ENCODE data around the gene XNDC1N. TPM values are rescaled to one million over a fixed set of nuclear protein-coding genes. Genes with fewer than 3 reads are reported as not detected.

The XNDC1N gene
- total RNA-seq, 1 experiment from 2014 or later = 32.1 TPM

DNA sequence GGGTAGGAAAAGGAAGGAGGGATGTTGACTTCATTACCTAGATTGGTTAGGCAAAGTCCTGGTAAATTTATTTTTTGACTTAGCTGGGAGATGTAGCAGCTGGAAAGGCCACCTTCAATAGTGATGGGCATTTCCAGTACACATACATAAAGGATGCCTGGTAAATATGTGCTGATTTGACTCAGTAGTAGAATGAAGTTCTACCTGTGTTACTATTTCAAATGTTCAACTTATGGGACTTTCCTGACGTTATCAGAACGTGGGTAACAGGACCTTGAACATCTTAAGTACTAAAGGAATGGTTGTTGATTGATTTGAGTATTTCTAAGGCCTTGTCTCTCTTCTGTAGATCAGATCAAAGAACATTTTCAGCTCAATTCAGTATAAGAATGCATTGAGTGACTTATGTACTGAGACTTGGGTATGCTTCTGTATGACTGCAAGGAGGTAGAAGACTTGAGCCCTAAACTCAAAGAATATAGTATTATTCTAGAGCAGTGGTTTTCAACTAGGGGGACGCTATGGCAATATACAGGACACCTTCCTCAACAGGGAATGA lies 27.6 kb upstream of the XNDC1N start:
- TF ChIP-seq, protein P1, sequence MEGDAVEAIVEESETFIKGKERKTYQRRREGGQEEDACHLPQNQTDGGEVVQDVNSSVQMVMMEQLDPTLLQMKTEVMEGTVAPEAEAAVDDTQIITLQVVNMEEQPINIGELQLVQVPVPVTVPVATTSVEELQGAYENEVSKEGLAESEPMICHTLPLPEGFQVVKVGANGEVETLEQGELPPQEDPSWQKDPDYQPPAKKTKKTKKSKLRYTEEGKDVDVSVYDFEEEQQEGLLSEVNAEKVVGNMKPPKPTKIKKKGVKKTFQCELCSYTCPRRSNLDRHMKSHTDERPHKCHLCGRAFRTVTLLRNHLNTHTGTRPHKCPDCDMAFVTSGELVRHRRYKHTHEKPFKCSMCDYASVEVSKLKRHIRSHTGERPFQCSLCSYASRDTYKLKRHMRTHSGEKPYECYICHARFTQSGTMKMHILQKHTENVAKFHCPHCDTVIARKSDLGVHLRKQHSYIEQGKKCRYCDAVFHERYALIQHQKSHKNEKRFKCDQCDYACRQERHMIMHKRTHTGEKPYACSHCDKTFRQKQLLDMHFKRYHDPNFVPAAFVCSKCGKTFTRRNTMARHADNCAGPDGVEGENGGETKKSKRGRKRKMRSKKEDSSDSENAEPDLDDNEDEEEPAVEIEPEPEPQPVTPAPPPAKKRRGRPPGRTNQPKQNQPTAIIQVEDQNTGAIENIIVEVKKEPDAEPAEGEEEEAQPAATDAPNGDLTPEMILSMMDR (IDR thresholded peaks at IDR 0.05; ENCODE audit: insufficient read depth in 1 of 2, low read depth in 1 of 2, low read length in 1 of 2, severe bottlenecking in 1 of 2, unreplicated experiment in 1 of 2) = no peak
- Mint-ChIP-seq H3K4me3 (ENCODE audit: unreplicated experiment) (no peak overlapping the region), H3K27me3 (ENCODE audit: insufficient read depth, unreplicated experiment) (no peaks in the 10 kb centered on the region), H3K36me3 (ENCODE audit: insufficient read depth, unreplicated experiment) (peaks cover 19% of the 10 kb centered on the region), H3K27ac (ENCODE audit: unreplicated experiment) (no peak overlapping the region), H3K4me1 (ENCODE audit: low read depth, unreplicated experiment) (peaks cover 16% of the 10 kb centered on the region), H3K9me3 (ENCODE audit: unreplicated experiment) (no peaks in the 10 kb centered on the region)
- intact Hi-C loops (cut with micrococcal nuclease; ENCODE audit: unreplicated experiment) = no loop called here
- no TSS peak for BruUV-seq (replicated peaks)
- Histone ChIP-seq H3K36me3 (ENCODE audit: control insufficient read depth, insufficient read depth, low read length) (no peaks in the 10 kb centered on the region; the same call in 1 of the 2 replicates), H3K27me3 (replicated peaks; ENCODE audit: control insufficient read depth, insufficient read depth, low read length) (no peaks in the 10 kb centered on the region), H3K4me1 (no peaks in the 10 kb centered on the region), H3K4me3 (ENCODE audit: low read depth, low read length) (no peak overlapping the region), H3K9me3 (no peaks in the 10 kb centered on the region)
- no peak for DNase-seq
- ChIA-PET POLR2A (no interaction called here), CTCF (no interaction called here)

DNA sequence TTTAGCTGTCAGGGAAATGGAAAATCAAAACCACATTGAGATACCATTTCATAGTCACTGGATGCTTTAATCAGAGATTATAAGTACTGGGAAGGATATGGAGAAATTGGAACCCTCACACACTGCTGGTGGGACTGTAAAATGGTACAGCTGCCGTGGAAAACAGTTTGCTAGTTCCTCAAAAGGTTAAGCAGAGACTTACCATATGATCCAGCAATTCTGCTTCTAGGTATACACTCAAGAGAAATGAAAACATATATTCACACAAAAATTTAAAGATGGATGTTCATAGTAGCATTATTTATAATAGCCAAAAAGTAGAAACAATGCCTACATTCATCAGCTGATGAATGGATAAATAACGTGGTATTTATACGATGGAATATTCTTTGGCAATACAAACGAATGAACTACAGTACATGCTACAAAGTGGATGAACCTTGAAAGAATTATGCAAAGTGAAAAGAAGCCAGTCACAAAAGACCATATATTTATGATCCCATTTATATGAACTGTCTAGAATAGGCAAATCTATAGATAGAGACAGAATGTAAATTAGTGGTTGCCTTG lies 23.4 kb upstream of the XNDC1N start:
- Histone ChIP-seq H3K4me1 (peaks cover 35% of the 10 kb centered on the region), H3K9me3 (no peaks in the 10 kb centered on the region), H3K27me3 (replicated peaks; ENCODE audit: control insufficient read depth, insufficient read depth, low read length) (no peaks in the 10 kb centered on the region), H3K4me3 (ENCODE audit: low read depth, low read length) (no peak overlapping the region), H3K36me3 (ENCODE audit: control insufficient read depth, insufficient read depth, low read length) (no peaks in the 10 kb centered on the region)
- intact Hi-C loops (cut with micrococcal nuclease; ENCODE audit: unreplicated experiment) = no loop called here
- H3K4me1 Mint-ChIP-seq (ENCODE audit: low read depth, unreplicated experiment) = peaks cover 13% of the 10 kb centered on the region
- H3K27ac Mint-ChIP-seq (ENCODE audit: unreplicated experiment) = no peak overlapping the region
- CTCF ChIA-PET = no interaction called here
- H3K27me3 Mint-ChIP-seq (ENCODE audit: insufficient read depth, unreplicated experiment) = no peaks in the 10 kb centered on the region
- H3K9me3 Mint-ChIP-seq (ENCODE audit: unreplicated experiment) = no peaks in the 10 kb centered on the region
- H3K4me3 Mint-ChIP-seq (ENCODE audit: unreplicated experiment) = no peak overlapping the region
- no TSS peak for BruUV-seq (replicated peaks)
- H3K36me3 Mint-ChIP-seq (ENCODE audit: insufficient read depth, unreplicated experiment) = peaks cover 28% of the 10 kb centered on the region
- no peak for DNase-seq
- POLR2A ChIA-PET = no interaction called here
- TF ChIP-seq, protein P1 (IDR thresholded peaks at IDR 0.05; ENCODE audit: insufficient read depth in 1 of 2, low read depth in 1 of 2, low read length in 1 of 2, severe bottlenecking in 1 of 2, unreplicated experiment in 1 of 2) = no peak

- H3K9me3 ChIP-seq = no peaks in the 10 kb centered on the region
- H3K4me1 Mint-ChIP-seq (ENCODE audit: low read depth, unreplicated experiment) = peaks cover 29% of the 10 kb centered on the region
- H3K9me3 Mint-ChIP-seq (ENCODE audit: unreplicated experiment) = no peaks in the 10 kb centered on the region
- BruUV-seq (replicated peaks) = no TSS peak
- no peaks in the 10 kb centered on the region for H3K36me3 ChIP-seq (ENCODE audit: control insufficient read depth, insufficient read depth, low read length)
- ChIA-PET CTCF (interaction anchor here (0.6 to 1.7 kb wide), 11 partner anchors 9 to 735 kb away, joined by 3 to 15 read pairs (median 4); partner anchors contain the start of genes RNF121 and XNDC1N), POLR2A (interaction anchor here (0.6 to 1.7 kb wide), 8 partner anchors 17 to 198 kb away, joined by 3 to 41 read pairs (median 3); partner anchors contain the start of genes ANAPC15, RNF121 and XNDC1N)
- H3K4me3 Mint-ChIP-seq (ENCODE audit: unreplicated experiment) = peak overlapping the region; percentile 54
- peaks cover 63% of the 10 kb centered on the region for H3K4me1 ChIP-seq
- peak in 1 of 2 experiments; percentile 53 for DNase-seq
- H3K36me3 Mint-ChIP-seq (ENCODE audit: insufficient read depth, unreplicated experiment) = peaks cover 36% of the 10 kb centered on the region
- H3K4me3 ChIP-seq (ENCODE audit: low read depth, low read length) = no peak overlapping the region
- peak overlapping the region; percentile 87 for H3K27ac Mint-ChIP-seq (ENCODE audit: unreplicated experiment)
- no peaks in the 10 kb centered on the region for H3K27me3 ChIP-seq (replicated peaks; ENCODE audit: control insufficient read depth, insufficient read depth, low read length)
- intact Hi-C loops (cut with micrococcal nuclease; ENCODE audit: unreplicated experiment) = loop anchor here (5.0 kb wide), 1 partner anchor 273 kb away; the partner anchor contains the start of gene INPPL1
- TF ChIP-seq, protein P1 (IDR thresholded peaks at IDR 0.05; ENCODE audit: insufficient read depth in 1 of 2, low read depth in 1 of 2, low read length in 1 of 2, severe bottlenecking in 1 of 2, unreplicated experiment in 1 of 2) = no peak
- H3K27me3 Mint-ChIP-seq (ENCODE audit: insufficient read depth, unreplicated experiment) = no peaks in the 10 kb centered on the region
Measured at GRCh38 chr11:71949034-71949433, 20.6 kb upstream of the XNDC1N start.
